Right kidney (tissue), 1 donor: ENCODE results near the gene GPR55.

Experiments used
- DNase-seq: peaks from one replicate; pipeline ENCODE4 v3.0.0-alpha.2; 2016

GPR55 gene

DNA sequence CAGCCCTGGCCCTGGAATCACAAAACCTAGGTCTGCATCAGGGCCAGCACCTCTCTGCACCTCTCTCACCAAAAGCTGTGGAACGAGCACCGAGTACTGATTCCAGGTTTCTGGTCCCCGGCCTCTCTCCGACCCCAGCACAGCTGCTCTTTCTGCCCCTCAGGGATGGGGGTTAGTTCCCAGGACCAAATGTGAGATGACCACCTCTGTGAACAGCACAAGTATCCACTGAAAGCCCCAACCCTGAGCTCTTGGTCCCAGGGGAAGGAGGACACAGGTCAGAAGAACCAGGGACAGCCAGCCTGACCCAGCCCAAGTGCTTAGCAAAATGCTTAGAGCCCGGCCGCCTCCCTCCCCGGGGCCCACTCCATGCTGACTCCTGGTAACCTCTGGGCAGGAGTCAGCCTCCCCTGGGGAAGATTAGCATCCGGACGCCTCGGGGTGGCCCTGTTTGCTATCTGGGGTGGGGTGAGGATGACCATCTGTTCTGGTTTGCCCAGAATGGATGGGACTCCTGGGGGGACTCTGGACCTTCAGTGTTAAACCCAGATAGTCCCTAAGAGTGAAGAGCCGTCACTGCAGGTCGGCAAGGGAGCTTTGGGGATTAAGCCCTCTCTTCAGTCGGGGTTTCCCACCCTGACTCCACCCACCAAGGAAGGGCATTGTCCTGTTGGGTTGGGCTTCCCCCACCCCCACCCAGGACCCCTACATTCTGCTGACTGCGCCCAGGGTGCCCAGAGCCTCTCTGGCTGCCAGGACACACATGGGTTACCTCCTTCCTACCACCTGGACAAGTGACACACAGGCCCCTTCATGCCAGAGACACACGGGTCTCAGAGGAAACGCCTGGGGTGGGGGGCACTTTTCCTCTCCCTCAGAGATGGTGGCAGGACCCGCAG, 9.4 kb upstream of the GPR55 start:
- no peak for DNase-seq

DNA sequence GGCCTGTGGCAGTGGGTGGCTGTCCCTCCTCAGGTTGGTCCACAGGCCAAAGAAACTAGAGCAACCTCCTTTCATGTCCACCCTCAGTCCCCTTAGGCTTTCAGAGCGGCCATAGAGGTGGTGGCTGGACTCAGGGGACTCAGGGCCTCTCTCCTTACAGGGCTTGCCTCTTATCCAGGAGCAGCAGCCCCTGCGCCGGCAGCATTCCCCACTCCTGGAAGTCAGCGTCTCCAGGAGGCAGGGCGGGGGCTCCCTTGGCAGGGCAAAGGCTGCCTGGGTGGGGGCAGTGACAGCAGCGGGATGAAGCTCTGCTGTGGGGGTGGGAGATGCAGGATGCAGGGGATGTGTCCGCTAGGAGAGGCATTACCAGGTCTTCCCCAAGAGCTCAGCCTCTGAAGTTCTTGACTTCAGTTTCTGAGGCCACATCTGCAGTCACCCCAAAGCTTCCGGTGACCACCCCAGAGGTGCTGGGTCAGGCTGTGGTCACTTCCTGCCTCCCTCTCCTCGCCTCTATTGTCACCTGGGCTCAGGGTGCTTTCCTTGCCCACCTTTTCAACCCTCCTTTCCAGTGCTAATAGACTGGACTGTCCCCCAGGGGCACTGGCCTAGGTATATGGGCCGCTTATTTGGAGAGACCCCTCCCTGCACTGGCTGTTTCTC, 8.6 kb upstream of the GPR55 start:
- DNase-seq, result no peak

DNA sequence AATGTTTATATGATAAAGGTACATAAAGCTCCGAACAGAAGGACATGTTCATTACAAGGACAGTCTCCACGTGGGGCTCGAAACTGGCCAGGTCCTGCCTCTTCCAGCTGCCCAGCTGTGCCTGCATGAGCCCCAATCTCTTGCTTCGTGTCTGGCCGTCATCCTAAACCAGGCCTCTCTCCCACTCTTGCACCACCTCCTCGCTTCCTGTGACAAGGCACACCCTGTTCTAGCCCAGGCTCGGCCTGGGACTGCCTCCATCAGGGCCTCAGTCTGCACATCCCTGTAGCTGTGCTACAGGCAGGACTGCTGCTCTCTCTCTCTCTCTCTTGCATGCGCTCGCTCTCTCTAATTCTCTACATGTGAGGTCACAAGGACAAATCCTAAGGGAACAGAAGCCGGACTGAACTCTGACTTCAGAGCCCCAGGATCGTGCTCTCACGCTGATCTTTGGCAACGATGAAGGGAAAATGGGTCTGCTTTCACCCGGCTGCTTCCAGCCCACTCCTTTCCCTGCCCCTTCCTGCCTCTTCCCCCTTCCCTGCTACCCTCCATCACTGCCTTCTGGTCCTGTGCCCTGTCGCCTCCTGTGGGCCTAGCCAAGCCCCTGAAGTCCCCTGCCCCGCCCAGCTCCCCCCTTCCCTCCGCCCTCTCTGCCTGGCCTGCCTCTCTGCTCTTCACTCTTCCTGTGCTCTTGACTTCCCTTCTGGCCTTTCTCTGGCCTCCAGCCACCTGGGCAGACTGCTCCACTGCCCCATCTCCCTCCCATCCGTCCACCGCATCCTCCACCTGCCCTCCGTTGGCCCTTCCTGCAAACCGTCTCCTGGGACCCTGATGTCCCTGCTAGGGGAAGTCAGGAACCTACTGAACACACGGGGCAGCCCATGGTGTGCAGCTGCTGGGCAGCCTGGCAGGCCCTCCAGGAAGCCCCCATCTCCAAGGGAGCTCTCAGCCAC, 7.8 kb upstream of the GPR55 start:
- no peak for DNase-seq

DNA sequence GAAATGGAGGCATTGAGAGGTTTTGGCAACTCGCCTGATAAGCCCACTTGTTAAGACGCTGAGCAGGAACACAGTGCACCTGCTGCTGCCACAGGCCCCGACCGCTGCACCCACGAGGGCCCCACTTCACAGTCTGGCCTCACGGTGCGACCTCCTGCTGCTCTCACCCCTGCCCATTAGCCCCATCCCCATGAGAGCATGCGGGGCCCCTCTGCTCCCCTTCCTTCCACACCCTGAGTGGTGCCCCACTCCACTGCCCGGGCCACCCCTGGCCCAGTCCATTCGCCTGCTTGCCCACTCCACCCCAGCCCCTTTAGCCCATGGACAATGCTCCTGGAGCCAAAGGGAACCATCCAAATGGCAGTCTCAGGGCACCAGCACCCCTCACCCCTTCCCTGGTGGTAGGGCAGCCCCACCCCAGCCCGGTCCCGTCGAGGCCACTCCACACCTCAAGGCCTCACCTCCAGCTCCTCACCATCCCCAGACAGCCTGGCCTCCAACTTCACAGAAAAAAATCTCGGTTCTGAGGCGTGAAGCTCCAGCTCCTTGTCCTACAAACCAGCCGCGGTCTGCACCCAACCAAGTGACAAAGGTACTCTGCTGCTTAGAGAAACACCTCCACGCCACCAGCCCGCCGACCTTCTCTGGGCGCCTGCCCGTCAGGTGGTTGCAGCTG, 6.7 kb upstream of the GPR55 start:
- DNase-seq, result no peak

DNA sequence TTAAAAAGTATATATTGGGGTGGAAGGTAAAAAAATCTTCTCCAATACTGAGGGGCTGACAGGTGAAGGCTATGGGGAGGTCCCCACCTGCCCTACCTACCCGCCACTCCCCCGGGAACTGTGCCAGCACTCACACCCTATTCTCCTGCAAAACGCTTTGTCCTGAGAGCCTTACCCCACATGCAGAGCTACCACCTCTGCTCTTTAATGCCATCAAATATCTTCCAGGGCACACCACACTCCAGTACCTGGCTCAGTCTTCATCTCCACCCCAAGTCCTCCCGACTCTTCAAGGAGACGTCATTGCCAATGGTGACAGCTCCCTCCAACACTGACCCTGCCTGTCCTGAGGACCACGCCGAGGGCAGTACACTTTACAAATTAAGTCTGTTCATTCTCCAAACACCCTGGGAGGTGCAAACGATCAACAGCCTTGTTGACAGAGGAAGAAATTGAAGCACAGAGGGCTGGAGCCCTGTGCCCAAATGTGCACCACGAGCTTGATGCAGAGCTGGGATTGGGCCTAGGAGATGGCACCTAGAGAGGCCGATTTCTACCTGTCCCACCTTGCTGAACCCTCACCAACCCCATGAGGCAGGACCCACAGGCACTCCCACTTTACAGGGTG, 6.0 kb upstream of the GPR55 start:
- no peak for DNase-seq

DNA sequence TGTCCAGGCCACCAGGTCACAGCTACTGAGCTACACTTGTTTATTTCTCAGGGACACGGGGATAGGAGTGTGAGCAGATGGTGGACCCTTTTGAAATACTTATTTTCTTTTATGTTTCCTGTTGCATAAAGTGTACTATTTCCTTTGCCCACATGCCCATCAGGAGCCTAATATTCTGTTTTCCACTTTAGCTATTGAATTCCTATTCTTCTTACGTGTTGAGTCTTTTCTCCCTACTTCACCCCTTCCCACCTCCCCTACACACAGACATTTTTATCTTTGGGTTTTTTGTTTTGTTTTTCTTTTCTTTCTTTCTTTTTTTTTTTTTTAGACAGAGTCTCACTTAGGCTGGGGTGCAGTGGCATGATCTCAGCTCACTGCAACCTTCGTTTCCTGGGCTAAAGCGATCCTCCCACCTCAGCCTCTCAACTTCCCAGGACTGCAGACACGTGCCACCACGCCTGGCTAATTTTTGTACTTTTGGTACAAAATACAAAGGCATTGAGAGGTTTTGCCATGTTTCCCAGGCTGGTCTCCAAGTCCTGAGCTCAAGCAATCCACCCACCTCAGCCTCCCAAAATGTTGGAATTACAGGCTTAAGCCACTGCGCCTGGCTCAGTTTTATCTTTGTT, 5.2 kb upstream of the GPR55 start:
- no peak for DNase-seq

DNA sequence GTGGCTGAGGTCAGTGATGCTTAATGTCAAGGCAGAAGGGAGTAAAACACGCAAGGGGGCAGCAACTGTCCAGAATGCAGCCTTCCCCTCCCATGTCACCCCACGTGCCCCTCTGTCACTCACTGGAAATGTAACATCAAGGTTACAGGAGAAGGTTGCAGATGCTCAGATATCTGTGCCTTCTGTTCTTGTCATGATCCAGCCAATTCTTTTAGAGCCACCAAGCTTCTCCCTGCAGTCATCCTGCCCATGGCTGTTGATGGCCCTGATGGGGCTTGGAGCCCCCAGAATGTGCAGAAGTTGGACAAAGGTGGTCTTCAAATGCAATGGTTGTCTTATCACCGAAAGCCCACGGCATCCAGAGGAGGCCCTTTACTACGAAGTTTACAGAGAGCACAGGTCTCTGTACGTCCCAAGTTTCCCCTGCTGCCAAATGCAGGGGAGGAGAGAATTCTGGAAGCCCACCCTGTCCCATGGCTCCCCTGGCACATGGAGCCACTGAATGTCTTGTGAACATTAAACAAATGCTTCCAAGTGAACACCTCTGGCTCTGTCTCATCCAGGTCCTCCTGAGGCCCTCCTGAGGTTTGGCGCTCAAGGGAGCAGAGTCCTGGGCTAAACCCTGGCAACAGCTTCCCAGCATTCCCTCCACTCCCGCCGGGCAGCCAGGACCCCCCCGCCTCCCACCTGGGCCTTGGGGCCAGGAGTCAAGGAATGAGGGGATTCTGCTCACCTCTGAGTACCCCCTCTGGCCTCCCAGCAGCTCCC, 4.5 kb upstream of the GPR55 start:
- no peak for DNase-seq

DNA sequence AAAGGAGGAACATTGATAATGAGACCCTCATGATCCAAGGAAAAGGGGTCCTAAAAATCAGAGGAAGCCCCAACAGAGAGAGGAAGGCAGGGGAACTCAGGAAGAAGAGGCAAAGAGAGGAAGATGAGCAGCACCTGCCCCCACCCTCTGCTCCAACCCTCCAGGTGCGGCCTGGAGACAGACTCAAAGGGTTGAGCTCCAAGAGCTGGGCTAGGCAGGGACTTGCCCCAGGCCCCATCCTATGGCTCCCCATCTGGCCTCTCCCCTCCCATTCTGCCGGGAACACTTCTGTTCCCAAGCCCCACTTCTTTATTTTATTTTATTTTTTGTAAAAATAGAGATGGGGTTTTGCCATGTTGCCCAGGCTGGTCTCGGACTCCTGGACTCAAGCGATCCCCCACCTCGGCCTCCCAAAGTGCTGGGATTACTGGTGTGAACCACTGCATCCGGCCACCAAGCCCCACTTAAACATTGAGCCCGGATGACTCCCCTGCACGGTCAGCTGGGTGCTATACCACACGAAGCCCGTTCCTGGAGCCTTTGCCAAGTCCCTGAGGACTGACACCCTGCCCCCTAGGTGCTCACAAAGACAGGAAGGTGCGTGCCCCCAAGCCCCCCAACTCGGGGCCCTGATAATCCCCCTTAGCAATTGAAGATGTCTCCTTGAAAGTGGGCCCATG, 3.8 kb upstream of the GPR55 start:
- no peak for DNase-seq

DNA sequence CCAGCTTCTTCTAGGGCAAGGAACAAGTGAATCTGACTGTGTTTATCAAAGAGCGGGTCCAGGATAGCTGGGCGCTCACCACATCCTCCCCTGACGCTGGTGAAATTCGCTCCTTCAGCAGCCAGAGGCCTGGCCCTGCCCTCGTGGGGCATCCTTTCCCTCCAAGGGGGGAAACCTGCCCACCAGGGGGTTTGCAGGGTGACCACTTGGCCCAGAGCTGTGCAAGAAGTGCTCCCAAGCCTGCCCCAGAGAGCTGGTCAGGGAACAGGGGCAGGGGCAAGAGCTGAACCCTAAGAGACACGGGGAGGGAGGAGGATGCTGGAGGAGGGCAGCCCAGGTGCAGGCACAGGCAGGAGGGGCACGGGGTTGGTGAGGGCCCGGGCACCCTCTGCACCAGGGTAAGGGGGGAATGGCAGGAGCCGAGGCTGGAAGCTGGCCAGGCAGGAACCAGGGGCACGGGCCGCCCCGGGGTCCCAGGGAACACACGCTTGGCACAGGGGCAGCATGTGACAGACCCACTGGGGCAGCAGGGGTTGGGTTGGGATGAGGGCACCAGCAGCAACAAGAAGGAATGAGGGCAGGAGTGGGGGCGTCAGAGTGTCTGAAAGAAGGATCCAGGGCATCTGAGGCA, 2.8 kb upstream of the GPR55 start:
- DNase-seq, result no peak

DNA sequence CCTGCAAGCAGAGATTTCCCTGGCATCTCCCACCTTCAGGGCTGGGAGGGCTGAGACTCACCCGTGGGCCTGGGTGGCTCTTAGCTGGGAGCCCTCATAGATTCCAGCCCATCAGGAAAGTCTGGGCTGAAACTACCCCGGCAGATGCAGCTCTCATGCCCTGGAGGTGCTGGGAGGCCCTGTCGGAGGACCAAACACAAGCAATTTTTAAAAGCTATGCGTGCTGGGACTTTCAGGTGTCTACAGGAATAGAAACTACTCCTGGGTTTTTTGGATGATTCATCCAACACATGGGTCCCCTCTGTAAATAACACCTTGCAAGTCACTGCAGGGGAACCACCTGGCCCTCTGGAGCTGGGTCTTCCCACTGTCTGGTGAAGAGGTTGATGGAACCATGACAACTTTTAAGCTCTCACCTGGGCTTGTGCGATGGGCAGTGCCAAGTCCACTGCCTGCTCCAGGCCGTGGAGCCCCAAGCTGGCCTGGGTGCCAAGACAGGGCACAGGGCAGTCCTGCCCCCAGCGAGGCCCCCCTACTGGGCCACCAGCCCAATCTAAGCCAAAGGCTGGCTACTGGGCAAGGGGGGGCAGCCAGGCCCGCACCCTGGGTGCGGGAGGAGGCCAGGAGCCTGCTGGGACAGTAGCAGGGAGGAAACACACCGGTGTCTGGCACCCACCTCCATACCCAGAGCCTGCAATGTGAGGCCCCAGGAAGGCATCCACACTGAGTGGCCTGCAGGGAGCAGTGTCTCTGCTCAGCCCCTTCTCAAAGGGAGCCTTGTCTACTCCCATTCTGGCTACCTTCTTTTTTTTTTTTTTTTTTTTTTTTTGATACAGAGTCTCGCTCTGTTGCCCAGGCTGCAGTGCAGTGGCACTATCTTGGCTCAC, 1.1 kb upstream of the GPR55 start:
- no peak for DNase-seq

DNA sequence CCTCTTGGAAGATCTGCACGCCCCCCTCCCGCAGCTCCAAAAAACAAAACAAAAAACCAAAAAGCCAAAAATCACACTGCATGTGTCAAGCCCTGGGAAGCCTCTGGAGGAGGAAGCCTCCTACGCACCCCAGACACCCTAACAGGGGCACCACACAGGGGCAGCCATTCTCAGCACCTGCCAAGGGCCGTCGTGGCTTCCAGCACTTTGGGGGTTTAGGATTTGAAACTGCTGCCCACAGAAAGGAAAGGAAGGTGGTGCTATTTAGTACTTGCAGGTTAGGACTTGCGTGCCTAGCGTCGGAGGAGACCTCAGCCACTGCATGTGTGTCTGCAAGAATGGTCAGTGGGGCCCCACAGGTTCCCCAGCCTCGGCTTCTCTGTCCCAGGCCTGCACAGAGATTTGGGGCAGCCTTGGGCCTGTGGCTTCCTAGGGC, 419 bp upstream of the GPR55 start:
- DNase-seq, result no peak

DNA sequence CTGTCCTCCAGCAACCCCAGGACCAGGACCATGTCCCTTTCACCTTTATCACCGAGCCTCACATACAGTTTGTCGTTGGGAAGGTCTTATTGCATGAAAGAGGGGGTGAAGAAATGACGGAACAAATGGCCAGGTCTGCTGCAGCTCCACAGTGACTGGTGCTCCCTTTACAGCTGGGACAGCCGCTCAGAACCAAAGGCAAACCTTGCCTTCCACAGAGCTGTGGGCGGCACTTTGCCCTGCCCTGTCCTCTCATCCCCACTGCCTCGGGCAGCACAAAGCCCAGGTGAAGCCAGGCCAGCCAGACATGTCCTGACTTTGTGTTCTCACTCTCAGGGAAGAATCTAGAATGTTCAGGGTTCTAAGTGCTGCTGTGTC, 961 bp downstream of the GPR55 start:
- no peak for DNase-seq

DNA sequence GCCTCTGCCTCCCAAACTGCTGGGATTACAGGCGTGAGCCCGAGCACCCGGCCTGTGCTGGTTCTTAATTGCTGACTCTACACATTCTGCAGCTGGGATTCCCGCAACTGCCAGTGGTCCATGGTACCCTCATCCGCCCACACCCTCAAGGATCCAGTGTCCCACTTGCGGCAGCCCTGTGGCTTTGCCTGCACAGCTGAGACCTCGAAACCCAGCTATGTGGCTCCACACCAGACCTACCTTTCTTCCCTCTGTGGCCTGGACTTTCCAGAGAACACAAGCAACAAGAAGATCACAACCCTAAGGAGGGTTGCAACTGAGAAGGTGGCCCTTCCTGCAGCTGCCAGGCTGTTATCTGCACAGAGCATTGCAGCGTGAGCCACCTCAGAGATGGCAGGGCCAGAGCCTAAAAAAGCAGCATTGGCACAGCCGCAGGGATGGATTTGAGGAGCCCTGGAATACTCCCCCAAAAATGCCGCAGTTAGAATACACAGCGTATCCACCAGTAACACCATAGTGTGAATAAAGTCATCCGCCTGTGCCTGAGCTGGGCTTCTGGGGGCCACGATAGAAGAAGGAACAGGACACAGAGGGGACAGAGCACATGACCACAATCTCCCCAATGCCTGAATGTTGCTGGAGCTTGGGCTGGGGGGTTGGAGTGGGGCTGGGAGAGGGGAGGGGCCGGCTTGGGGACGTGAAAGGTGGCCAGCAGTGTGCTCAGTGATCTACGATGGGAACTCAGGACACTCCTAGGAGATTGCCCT, 1.9 kb downstream of the GPR55 start:
- no peak for DNase-seq

DNA sequence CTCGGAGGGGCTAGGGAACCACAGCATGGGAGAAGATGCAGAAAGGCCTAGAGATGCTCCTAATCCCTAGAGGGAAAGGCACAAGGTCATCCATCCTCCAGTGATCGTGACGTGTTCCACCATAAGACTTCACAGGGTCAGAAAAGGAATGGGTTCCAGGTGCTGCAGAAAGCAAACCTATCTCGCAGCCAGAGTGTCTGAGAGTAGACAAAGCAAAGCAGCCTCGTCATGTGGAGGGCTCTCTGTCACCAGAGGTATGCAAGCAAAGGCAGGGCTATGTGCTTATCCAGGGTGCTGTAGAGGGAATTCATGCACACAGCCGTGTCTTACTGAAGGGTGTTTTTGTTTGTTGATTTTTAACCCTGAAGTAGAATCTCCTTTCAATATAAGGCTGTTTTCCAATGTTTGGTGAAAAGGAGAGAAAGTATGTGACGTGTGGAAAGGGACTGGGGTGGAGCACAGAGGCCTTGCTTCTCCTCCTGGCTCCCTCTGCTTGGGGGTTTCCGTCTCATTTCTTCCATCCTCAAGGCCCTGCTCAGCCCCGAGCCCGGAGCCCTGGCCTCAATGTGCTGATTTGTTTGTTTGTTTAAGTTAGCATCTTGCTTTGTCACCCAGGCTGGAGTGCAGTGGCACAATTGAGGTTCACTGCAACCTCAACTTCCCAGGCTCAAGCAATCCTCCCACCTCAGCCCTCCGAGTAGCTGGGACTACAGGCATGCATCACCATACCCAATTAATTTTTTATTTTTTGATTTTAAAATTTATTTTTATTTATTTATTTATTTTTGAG, 3.0 kb downstream of the GPR55 start:
- no peak for DNase-seq

DNA sequence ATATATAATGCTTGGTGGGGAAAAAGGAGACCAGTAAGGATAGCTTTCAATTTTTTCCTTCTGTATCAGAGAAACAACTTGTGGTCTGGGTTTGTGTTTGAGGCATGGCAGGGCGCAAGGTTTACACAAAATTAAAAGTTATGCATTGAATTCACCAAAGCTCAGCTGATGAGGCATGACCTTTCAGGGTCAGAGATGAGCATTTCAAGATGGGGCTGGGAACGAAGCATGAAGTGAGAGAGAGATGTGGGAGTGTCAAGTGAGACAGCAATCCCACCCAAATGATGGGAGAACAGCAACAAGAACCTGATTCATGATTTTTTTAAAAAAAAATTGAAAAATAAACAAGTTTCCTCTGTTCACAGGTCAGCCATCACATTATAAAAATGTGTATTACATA, 4.9 kb downstream of the GPR55 start:
- no peak for DNase-seq

DNA sequence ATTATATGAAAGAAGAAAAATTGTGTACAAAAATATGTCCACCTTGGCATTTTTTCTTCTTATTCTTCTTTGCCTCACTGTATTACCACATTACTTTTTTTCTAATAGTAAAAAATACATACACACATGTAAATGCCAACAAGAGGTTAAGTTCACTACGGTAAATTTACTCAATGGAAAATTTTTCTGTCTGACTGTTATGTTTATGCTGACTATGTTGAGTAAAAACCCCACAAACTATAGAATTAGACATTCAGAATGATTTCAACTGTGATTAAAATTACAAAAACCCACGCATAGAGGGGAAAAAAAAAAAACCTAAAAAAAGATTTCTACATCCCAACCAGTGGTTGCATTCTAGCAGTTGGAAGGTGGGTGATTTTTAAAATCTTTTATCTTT, 5.4 kb downstream of the GPR55 start:
- DNase-seq, result no peak

DNA sequence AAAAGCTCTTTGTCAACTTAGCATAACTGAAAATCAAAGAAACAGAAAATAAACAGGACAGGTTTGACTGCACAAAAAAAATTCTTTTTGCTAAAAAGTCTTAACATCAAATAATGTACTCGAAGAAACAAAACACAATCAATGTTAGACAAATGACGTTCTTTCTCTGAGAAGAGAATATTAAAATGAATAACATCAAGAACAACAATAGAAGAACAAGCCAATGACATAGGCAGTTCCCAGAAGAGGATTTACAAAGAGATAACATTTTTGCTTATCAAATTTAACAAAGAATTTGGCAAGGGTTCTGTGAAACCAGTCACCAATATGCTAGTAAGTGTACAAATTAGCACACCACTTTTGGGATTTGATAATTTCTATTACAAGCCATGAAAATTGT, 5.8 kb downstream of the GPR55 start:
- DNase-seq, result no peak
